Stomach (tissue), 4 donors: Measurements from ENCODE around the gene OR6T1.

Experiments used
- POLR2A ChIP-seq, 4 donors: fragments of 450-650 bp; IDR thresholded peaks; one replicate each; pipeline ENCODE4 v1.6.1; 2016; ENCODE audit warnings: antibody characterized with exemption in 4 of 4, control low read depth in 2 of 4, mild to moderate bottlenecking in 1 of 4, moderate library complexity in 1 of 4
- POLR2AphosphoS5 ChIP-seq, 3 donors: sonication (generic); formaldehyde crosslinking; IDR thresholded peaks; one replicate each; pipeline ENCODE4 v1.6.1; 2016; ENCODE audit warnings: antibody characterized with exemption in 3 of 3
- TF ChIP-seq, protein P1 (sequence below), 7 experiments: fragments of 450-650 bp in 4 of 7; fragments of 200-600 bp in 3 of 7; sonication (generic) in 3 of 7; IDR thresholded peaks; one replicate each; pipeline ENCODE4 v1.5.1; 2016 to 2019; ENCODE audit warnings: antibody characterized with exemption in 7 of 7, control low read depth in 2 of 7, mild to moderate bottlenecking in 1 of 7

GRCh38 chr11:123899792-123900191, 43.8 kb downstream of the OR6T1 start:
- TF ChIP-seq, protein P1, sequence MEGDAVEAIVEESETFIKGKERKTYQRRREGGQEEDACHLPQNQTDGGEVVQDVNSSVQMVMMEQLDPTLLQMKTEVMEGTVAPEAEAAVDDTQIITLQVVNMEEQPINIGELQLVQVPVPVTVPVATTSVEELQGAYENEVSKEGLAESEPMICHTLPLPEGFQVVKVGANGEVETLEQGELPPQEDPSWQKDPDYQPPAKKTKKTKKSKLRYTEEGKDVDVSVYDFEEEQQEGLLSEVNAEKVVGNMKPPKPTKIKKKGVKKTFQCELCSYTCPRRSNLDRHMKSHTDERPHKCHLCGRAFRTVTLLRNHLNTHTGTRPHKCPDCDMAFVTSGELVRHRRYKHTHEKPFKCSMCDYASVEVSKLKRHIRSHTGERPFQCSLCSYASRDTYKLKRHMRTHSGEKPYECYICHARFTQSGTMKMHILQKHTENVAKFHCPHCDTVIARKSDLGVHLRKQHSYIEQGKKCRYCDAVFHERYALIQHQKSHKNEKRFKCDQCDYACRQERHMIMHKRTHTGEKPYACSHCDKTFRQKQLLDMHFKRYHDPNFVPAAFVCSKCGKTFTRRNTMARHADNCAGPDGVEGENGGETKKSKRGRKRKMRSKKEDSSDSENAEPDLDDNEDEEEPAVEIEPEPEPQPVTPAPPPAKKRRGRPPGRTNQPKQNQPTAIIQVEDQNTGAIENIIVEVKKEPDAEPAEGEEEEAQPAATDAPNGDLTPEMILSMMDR (IDR thresholded peaks at IDR 0.05): no peak
- TF ChIP-seq POLR2AphosphoS5 (IDR thresholded peaks at IDR 0.05) (no peak), POLR2A (IDR thresholded peaks at IDR 0.05) (no peak)
